ENCODE data around the gene KLHL13. TPM values are rescaled to one million over a fixed set of nuclear protein-coding genes. Genes with fewer than 3 reads are reported as not detected.

KLHL13 gene
- total RNA-seq, 2 donors from 2014 or later, result 3.7 to 12.4 TPM

DNA sequence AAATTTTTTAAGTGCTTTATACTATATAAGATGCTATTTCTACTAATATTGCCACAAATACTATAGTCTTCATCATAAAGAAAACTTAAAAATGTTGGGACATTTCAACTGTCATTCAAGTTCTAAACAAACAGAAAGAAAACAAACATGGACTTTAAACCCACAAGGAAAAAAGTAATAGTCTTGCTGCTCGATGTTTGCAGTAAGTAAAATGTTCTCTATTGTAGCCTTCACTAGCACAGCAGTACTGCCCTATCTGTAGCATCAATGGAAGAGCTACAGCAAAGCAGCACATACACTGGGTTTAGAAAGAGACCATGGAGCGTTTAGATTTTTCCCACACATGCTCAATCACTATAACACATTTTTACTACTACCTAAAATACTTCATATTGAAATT is 146.8 kb downstream of the KLHL13 start:
- Mint-ChIP-seq H3K27me3 (ENCODE audit: insufficient read depth) (no peaks in the 10 kb centered on the region), H3K4me1 (no peaks in the 10 kb centered on the region), H3K9me3 (peaks cover 19% of the 10 kb centered on the region), H3K27ac (no peak overlapping the region), H3K36me3 (ENCODE audit: low read depth) (no peaks in the 10 kb centered on the region), H3K4me3 (no peak overlapping the region)
- Histone ChIP-seq H3K9me3 (ENCODE audit: control insufficient read depth, low read length) (no peaks in the 10 kb centered on the region), H3K4me3 (ENCODE audit: low read length) (no peak overlapping the region), H3K9ac (ENCODE audit: extremely low read depth, low read length, poor library complexity, severe bottlenecking) (no peak overlapping the region), H3K27me3 (ENCODE audit: control insufficient read depth, insufficient read depth, low read length, poor library complexity, severe bottlenecking) (no peaks in the 10 kb centered on the region), H3K27ac (ENCODE audit: low read depth, low read length) (no peak overlapping the region), H3K4me1 (ENCODE audit: control insufficient read depth, insufficient read depth, low read length) (no peaks in the 10 kb centered on the region), H3K36me3 (ENCODE audit: control insufficient read depth, insufficient read depth, low read length) (no peaks in the 10 kb centered on the region)
- no peak for DNase-seq
- WGBS, 2 experiments (ENCODE audit: insufficient coverage in 1 of 2, insufficient read length in 1 of 2), result 96% methylated on average over 2 of the region's 2 CpGs; no CpG with 5 or more reads in 1 of the 2 experiments
- TF ChIP-seq, protein P1, sequence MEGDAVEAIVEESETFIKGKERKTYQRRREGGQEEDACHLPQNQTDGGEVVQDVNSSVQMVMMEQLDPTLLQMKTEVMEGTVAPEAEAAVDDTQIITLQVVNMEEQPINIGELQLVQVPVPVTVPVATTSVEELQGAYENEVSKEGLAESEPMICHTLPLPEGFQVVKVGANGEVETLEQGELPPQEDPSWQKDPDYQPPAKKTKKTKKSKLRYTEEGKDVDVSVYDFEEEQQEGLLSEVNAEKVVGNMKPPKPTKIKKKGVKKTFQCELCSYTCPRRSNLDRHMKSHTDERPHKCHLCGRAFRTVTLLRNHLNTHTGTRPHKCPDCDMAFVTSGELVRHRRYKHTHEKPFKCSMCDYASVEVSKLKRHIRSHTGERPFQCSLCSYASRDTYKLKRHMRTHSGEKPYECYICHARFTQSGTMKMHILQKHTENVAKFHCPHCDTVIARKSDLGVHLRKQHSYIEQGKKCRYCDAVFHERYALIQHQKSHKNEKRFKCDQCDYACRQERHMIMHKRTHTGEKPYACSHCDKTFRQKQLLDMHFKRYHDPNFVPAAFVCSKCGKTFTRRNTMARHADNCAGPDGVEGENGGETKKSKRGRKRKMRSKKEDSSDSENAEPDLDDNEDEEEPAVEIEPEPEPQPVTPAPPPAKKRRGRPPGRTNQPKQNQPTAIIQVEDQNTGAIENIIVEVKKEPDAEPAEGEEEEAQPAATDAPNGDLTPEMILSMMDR (conservative IDR thresholded peaks at IDR 0.05), result no peak

DNA sequence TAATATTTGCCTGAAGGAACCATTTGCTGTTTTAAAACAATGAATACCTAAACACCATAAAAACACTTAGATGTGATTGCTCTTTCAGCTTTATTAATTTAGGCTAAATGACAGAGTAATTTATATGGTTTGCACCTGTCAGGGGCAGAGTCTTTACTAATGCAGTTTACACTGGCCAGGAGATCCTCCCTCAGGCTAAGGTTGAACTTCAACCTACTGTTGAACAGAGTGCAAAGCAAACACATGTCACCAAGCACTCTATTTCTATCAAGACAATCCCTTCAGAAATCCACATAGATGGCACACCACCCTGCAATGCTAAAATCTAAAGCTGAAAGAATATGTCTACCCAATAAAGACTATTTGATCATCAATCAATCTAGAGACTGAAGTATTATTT is 147.3 kb downstream of the KLHL13 start:
- no peak overlapping the region for H3K4me3 ChIP-seq (ENCODE audit: low read length)

DNA sequence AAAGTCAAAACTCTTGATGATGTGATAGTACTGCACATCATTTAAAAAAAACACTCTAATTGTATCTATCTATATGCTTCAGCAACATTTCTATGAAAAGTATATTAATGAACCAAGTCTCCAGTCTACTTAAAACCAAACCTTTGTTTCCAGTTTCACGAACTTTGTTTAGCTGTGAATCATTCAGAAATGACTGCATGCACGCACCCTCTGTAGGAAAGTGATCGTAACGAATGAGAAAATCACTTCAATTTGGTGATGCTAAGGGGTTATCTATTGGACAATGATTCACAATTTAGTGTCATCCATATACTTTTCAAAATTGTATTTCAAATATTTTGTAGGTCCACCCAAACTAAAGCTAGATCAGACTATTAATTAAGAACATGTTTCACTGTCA is 157.6 kb downstream of the KLHL13 start:
- Mint-ChIP-seq H3K27ac (no peak overlapping the region), H3K36me3 (ENCODE audit: low read depth) (no peaks in the 10 kb centered on the region), H3K9me3 (peaks cover 19% of the 10 kb centered on the region), H3K4me1 (no peaks in the 10 kb centered on the region), H3K27me3 (ENCODE audit: insufficient read depth) (no peaks in the 10 kb centered on the region), H3K4me3 (no peak overlapping the region)
- Histone ChIP-seq H3K4me1 (ENCODE audit: control insufficient read depth, insufficient read depth, low read length) (no peaks in the 10 kb centered on the region), H3K9me3 (ENCODE audit: control insufficient read depth, low read length) (no peaks in the 10 kb centered on the region), H3K27ac (ENCODE audit: low read depth, low read length) (no peak overlapping the region), H3K36me3 (ENCODE audit: control insufficient read depth, insufficient read depth, low read length) (no peaks in the 10 kb centered on the region), H3K27me3 (ENCODE audit: control insufficient read depth, insufficient read depth, low read length, poor library complexity, severe bottlenecking) (no peaks in the 10 kb centered on the region), H3K9ac (ENCODE audit: extremely low read depth, low read length, poor library complexity, severe bottlenecking) (no peak overlapping the region), H3K4me3 (ENCODE audit: low read length) (no peak overlapping the region)
- WGBS, 2 experiments (ENCODE audit: insufficient coverage in 1 of 2, insufficient read length in 1 of 2), result 94% methylated on average over 4 of the region's 4 CpGs; no CpG with 5 or more reads in 1 of the 2 experiments
- no peak for DNase-seq
- TF ChIP-seq, protein P1 (conservative IDR thresholded peaks at IDR 0.05), result no peak

More for the DNA sequence above, 147.3 kb downstream of the KLHL13 start:
- H3K9me3 Mint-ChIP-seq, result peaks cover 18% of the 10 kb centered on the region
- no peak overlapping the region for H3K27ac Mint-ChIP-seq
- Histone ChIP-seq H3K4me1 (ENCODE audit: control insufficient read depth, insufficient read depth, low read length) (no peaks in the 10 kb centered on the region), H3K36me3 (ENCODE audit: control insufficient read depth, insufficient read depth, low read length) (no peaks in the 10 kb centered on the region), H3K27me3 (ENCODE audit: control insufficient read depth, insufficient read depth, low read length, poor library complexity, severe bottlenecking) (no peaks in the 10 kb centered on the region), H3K27ac (ENCODE audit: low read depth, low read length) (no peak overlapping the region), H3K9ac (ENCODE audit: extremely low read depth, low read length, poor library complexity, severe bottlenecking) (no peak overlapping the region), H3K9me3 (ENCODE audit: control insufficient read depth, low read length) (no peaks in the 10 kb centered on the region)
- H3K4me1 Mint-ChIP-seq, result no peaks in the 10 kb centered on the region
- no peak for DNase-seq
- no peaks in the 10 kb centered on the region for H3K36me3 Mint-ChIP-seq (ENCODE audit: low read depth)
- TF ChIP-seq, protein P1 (conservative IDR thresholded peaks at IDR 0.05), result no peak
- no peak overlapping the region for H3K4me3 Mint-ChIP-seq
- H3K27me3 Mint-ChIP-seq (ENCODE audit: insufficient read depth), result no peaks in the 10 kb centered on the region
